K562 (cell line): ENCODE data around the gene PARP15. TPM values are rescaled to one million over a fixed set of nuclear protein-coding genes. Genes with fewer than 3 reads are reported as not detected.

ENCODE experiments used
- ATAC-seq: fragments of 200-7000 bp; cut with Tn5 transposase; 3 replicates; pipeline ENCODE4 v1.9.1; 2020; ENCODE audit warnings: moderate library complexity
- BruUV-seq: library from RNA; stranded (reverse); fragments of 400-500 nt; replicated peaks from 2 replicates; lab custom pipeline; 2021; lab: Mats Ljungman, UMichigan
- CTCF ChIA-PET: fragments of 300-600 bp; formaldehyde crosslinking; extraction: SDS; loops from one replicate; lab custom pipeline; 2021; ENCODE audit warnings: low intra/inter-chr PET ratio; lab: Yijun Ruan, JAX
- POLR2A ChIA-PET: fragments of 300-600, 350-650 bp; sonication (Branson Sonifier 250); formaldehyde crosslinking; extraction: SDS; loops from one replicate; lab custom pipeline; 2021; ENCODE audit warnings: antibody characterized with exemption, inconsistent platforms; lab: Yijun Ruan, JAX
- DNase-seq, 4 experiments: peaks; one replicate each; pipeline versions ENCODE4 v3.0.0 to v3.0.0-alpha.2; 2011 to 2018; ENCODE audit warnings: low spot score in 3 of 4, mixed read lengths in 3 of 4; ENCODE audit errors: extremely low read depth in 1 of 4
- FAIRE-seq: peaks from 2 replicates; lab custom pipeline; 2011; peaks lifted over from hg19 to GRCh38; lab: Jason Lieb, UNC
- H2AFZ ChIP-seq: 2 replicates; pipeline ENCODE4 v1.6.0; 2011; ENCODE audit warnings: low read depth, low read length, control low read depth, inconsistent platforms
- H3K27ac ChIP-seq: fragments of 200-600 bp; 3 replicates; pipeline ENCODE4 v1.8.0; 2011; ENCODE audit warnings: low read depth, mild to moderate bottlenecking, control low read depth, inconsistent platforms, low read length, moderate library complexity, mixed read lengths; ENCODE audit errors: extremely low read depth
- H3K27me3 ChIP-seq, 2 experiments: fragments of 300-600 bp in 1 of 2; 2 replicates in 1 of 2; 3 replicates in 1 of 2; pipeline versions ENCODE4 v1.6.0 to v1.8.0; 2011; ENCODE audit warnings: inconsistent platforms in 2 of 2, low read length in 2 of 2, mild to moderate bottlenecking in 1 of 2, mixed read lengths in 1 of 2, moderate library complexity in 1 of 2; ENCODE audit not compliant: control insufficient read depth in 2 of 2, insufficient read depth in 2 of 2
- H3K36me3 ChIP-seq: fragments of 300-600 bp; 3 replicates; pipeline ENCODE4 v1.8.0; 2011; ENCODE audit warnings: mild to moderate bottlenecking, low read length, inconsistent platforms; ENCODE audit not compliant: control insufficient read depth, insufficient read depth
- H3K4me1 ChIP-seq, 2 experiments: fragments of 200-600 bp in 1 of 2; replicated peaks in 1 of 2; 2 replicates in 1 of 2; 3 replicates in 1 of 2; pipeline versions ENCODE4 v1.5.1 to v1.8.0; 2011; ENCODE audit warnings: inconsistent platforms in 2 of 2, low read length in 2 of 2, mild to moderate bottlenecking in 1 of 2, mixed read lengths in 1 of 2, moderate library complexity in 1 of 2; ENCODE audit not compliant: control insufficient read depth in 2 of 2, insufficient read depth in 2 of 2
- H3K4me2 ChIP-seq: 2 replicates; pipeline ENCODE4 v1.6.1; 2011; ENCODE audit warnings: low read length, control low read depth, inconsistent platforms, mixed read lengths; ENCODE audit not compliant: insufficient read depth
- H3K4me3 ChIP-seq: fragments of 200-600 bp; sonication (generic), shearing (Covaris generic); 2 replicates; pipeline ENCODE4 v1.5.1; 2016; ENCODE audit warnings: control low read depth, inconsistent platforms
- H3K79me2 ChIP-seq: fragments of 200-600 bp; 3 replicates; pipeline ENCODE4 v1.8.0; 2011; ENCODE audit warnings: low read length, inconsistent platforms; ENCODE audit not compliant: control insufficient read depth, insufficient read depth
- H3K9ac ChIP-seq, 2 experiments: 2 replicates each; pipeline versions ENCODE4 v1.6.0 to v1.6.1; 2011; ENCODE audit warnings: low read depth in 2 of 2, low read length in 2 of 2, control low read depth in 1 of 2, inconsistent platforms in 1 of 2, mild to moderate bottlenecking in 1 of 2, mixed read lengths in 1 of 2; ENCODE audit not compliant: insufficient read depth in 1 of 2
- H3K9me1 ChIP-seq: one replicate; pipeline ENCODE4 v1.6.0; 2011; ENCODE audit warnings: inconsistent platforms, mild to moderate bottlenecking, low read length, moderate library complexity; ENCODE audit not compliant: control insufficient read depth, insufficient read depth
- H3K9me3 ChIP-seq: replicated peaks from 2 replicates; pipeline ENCODE4 v1.5.1; 2011; ENCODE audit warnings: low read depth, low read length, inconsistent platforms; ENCODE audit not compliant: control insufficient read depth, insufficient read depth
- H4K20me1 ChIP-seq: replicated peaks from 2 replicates; pipeline ENCODE4 v1.6.1; 2011; ENCODE audit warnings: low read length, inconsistent platforms, mixed read lengths; ENCODE audit not compliant: control insufficient read depth, insufficient read depth
- ARHGAP35 ChIP-seq: fragments of 450-650 bp; IDR thresholded peaks from 2 replicates; pipeline ENCODE4 v1.6.1; 2018; ENCODE audit not compliant: partially characterized antibody
- ARID4B ChIP-seq: sonication (generic); formaldehyde crosslinking; IDR thresholded peaks from 2 replicates; pipeline ENCODE4 v1.8.0; 2022; ENCODE audit warnings: mild to moderate bottlenecking, missing genetic modification reagents
- CREM ChIP-seq: IDR thresholded peaks from 2 replicates; pipeline ENCODE4 v1.6.1; 2014; ENCODE audit warnings: antibody characterized with exemption, low read depth
- E2F1 ChIP-seq: sonication (generic); formaldehyde crosslinking; IDR thresholded peaks from 2 replicates; pipeline ENCODE4 v1.8.1; 2023; ENCODE audit warnings: mild to moderate bottlenecking, missing genetic modification reagents, moderate library complexity
- ETV1 ChIP-seq: fragments of 450-650 bp; conservative IDR thresholded peaks from 2 replicates; pipeline ENCODE4 v1.6.1; 2016; ENCODE audit warnings: missing genetic modification characterization, control low read depth, low read depth, missing compliant biosample characterization
- HMG20B ChIP-seq: fragments of 250-450 bp; sonication (Bioruptor Pico); IDR thresholded peaks from 2 replicates; pipeline ENCODE4 v1.5.0; 2021; ENCODE audit warnings: mild to moderate bottlenecking
- HNRNPLL ChIP-seq: fragments of 200-400 bp; formaldehyde crosslinking; IDR thresholded peaks from 2 replicates; pipeline ENCODE4 v1.6.1; 2017; ENCODE audit warnings: low read length, low read depth, mild to moderate bottlenecking; ENCODE audit not compliant: poor library complexity, severe bottlenecking
- MTA3 ChIP-seq: fragments of 450-650 bp; formaldehyde crosslinking; IDR thresholded peaks from 2 replicates; pipeline ENCODE4 v1.6.1; 2017; ENCODE audit warnings: mild to moderate bottlenecking, borderline replicate concordance
- RBM22 ChIP-seq: fragments of 200-400 bp; formaldehyde crosslinking; IDR thresholded peaks from 2 replicates; pipeline ENCODE4 v1.6.1; 2018; ENCODE audit warnings: low read length, low read depth; ENCODE audit not compliant: poor library complexity, severe bottlenecking
- SAP30 ChIP-seq: fragments of 200-600 bp; sonication (generic); IDR thresholded peaks from 2 replicates; pipeline ENCODE4 v1.6.1; 2012; ENCODE audit warnings: borderline replicate concordance, low read depth, mild to moderate bottlenecking, moderate library complexity, low read length, control low read depth, inconsistent platforms; ENCODE audit not compliant: insufficient read depth, poor library complexity, severe bottlenecking
- ZBTB17 ChIP-seq: fragments of 450-650 bp; formaldehyde crosslinking; IDR thresholded peaks from 2 replicates; pipeline ENCODE4 v1.4.0; 2020; ENCODE audit warnings: mild to moderate bottlenecking
- ZNF347 ChIP-seq: fragments of 450-650 bp; formaldehyde crosslinking; IDR thresholded peaks from 2 replicates; pipeline ENCODE4 v1.4.0; 2020; ENCODE audit warnings: low read depth, mild to moderate bottlenecking, moderate library complexity
- ZNF398 ChIP-seq: fragments of 250-450 bp; sonication (Bioruptor Pico); IDR thresholded peaks from 2 replicates; pipeline ENCODE4 v1.8.0; 2021; ENCODE audit warnings: moderate library complexity, mild to moderate bottlenecking, inconsistent platforms
- WGBS: fragments of 100-300 bp; shearing (Covaris generic); methylation state at CpG from one replicate; pipeline ENCODE4 v1.1.6; 2016; ENCODE audit warnings: low coverage, mixed read lengths; ENCODE audit not compliant: insufficient coverage; ENCODE audit errors: missing lambda C conversion rate; 5-methylcytosine and 5-hydroxymethylcytosine counted together
- in situ Hi-C: fragments of 300-500 bp; cut with MboI; formaldehyde crosslinking; loops from 4 replicates; pipeline ENCODE4 v1.15.0; 2018; ENCODE audit warnings: inconsistent platforms, mixed read lengths
- intact Hi-C: fragments of 100-400 bp; cut with micrococcal nuclease; formaldehyde crosslinking; loops from 2 replicates; pipeline ENCODE4 v1.14.2; 2022
- polyA plus RNA-seq, 8 experiments: library from polyadenylated mRNA; depleted of rRNA in 4 of 8; stranded (reverse) in 5 of 8; unstranded in 3 of 8; fragments of >200 nt; fragmentation: Nextera tagmentation in 2 of 8; fragmentation: Illumina TruSeq in 1 of 8; extraction: Ambion mirVana in 2 of 8; extraction: Trizol in 1 of 8; gene quantifications; 2 replicates each; pipeline versions ENCODE4 v1.2.1 to v1.2.3, GENCODE V29; 2011 to 2014; ENCODE audit warnings: inconsistent platforms in 1 of 8, missing spikeins in 1 of 8
- total RNA-seq, 7 experiments: library from RNA; depleted of rRNA in 6 of 7; stranded (reverse); fragments of >200 nt in 6 of 7; fragmentation: Illumina TruSeq in 2 of 7; extraction: Trizol in 2 of 7; gene quantifications; 2 replicates each; pipeline versions ENCODE4 v1.2.1 to v1.2.3, GENCODE V29; 2011 to 2021; ENCODE audit warnings: low replicate concordance in 1 of 7

The PARP15 gene
- total and polyA plus RNA-seq, 9 of the 15 experiments (the other 6 are each of a cell fraction or from before 2014, with no cell fraction given) = 0.05 to 0.40 (median 0.13) TPM

DNA sequence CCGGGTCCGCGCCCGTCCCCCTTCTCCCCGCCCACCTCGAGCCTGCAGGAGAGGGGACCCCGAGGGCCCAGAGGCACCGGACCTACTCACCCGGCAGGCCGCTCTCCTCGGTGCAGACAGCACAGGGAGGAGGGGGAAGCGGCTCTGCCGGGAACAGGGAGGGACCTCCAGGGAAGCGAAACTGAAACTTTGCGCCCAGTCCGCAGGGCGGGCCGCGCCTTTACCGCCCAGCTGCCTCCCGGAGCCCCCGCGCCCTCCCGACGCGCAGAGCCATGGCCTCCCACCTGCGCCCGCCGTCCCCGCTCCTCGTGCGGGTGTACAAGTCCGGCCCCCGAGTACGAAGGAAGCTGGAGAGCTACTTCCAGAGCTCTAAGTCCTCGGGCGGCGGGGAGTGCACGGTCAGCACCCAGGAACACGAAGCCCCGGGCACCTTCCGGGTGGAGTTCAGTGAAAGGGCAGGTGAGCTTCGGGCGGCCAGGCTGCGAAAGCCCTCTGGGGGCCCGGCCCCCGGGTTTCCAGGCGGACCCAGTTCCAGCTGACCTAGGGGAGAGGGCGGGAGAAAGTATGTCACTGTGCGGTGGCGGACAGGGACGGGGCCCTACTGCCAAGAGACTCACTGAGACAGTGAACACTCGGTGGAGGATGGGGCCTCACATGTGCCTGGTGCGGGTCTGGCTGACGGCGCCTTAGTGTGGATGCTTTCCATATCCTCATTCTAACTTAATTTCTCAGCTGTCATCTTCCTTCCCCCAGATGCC, 13.1 kb upstream of the PARP15 start, which contains the start of the genes DTX3L and PARP9:
Gene DTX3L (plus strand): TSS at position 184 of the 758 bp plus-strand sequence. CDS start 89 bp downstream, at position 273.
Gene PARP9 (minus strand): TSS at position 146 of the 758 bp plus-strand sequence. CDS start 4,680 bp downstream, outside the sequence.
- no TSS peak for BruUV-seq
- H4K20me1 ChIP-seq = no peaks in the 10 kb centered on the region
- H3K27me3 ChIP-seq = no peaks in the 10 kb centered on the region
- ATAC-seq (peak; percentile 96), FAIRE-seq (no peak), DNase-seq (peak; percentile 64 to 81 (median 69))
- H2AFZ ChIP-seq = peak within 1 kb of the TSS; percentile 91
- peaks cover 8% of the 10 kb centered on the region in 2 experiments; a peak in 4 of 5 replicates for H3K4me1 ChIP-seq
- CTCF ChIA-PET = no interaction called here
- peaks cover 7% of the 10 kb centered on the region; the same call in 1 of the 3 replicates for H3K36me3 ChIP-seq
- H3K27ac ChIP-seq = peak within 1 kb of the TSS; percentile 80
- H3K4me2 ChIP-seq = peak within 1 kb of the TSS; percentile 78
- POLR2A ChIA-PET = interaction anchor here (0.8 to 1.2 kb wide), 2 partner anchors 9 kb away, joined by 3 to 4 read pairs; no protein-coding TSS in a partner anchor
- H3K9me1 ChIP-seq = no peaks in the 10 kb centered on the region
- H3K79me2 ChIP-seq = peaks cover 10% of the 10 kb centered on the region; the same call in 2 of the 3 replicates
- WGBS = 3% methylated on average over 14 of the region's 56 CpGs
- intact Hi-C loops (loop anchor here (5.0 to 10.0 kb wide), 4 partner anchors 110 to 460 kb away; partner anchors contain the start of gene SEMA5B), in situ Hi-C loops (no loop called here)
- peak within 1 kb of the TSS; percentile 81 to 89 for H3K9ac ChIP-seq
- no peaks in the 10 kb centered on the region for H3K9me3 ChIP-seq
- peak within 1 kb of the TSS; percentile 66 for H3K4me3 ChIP-seq
- peak; percentile 70 for TF ChIP-seq SAP30
- TF ChIP-seq ARHGAP35 = no peak
- peak; percentile 18; the same call in 1 of the 2 replicates for TF ChIP-seq CREM
- 0 out of 2 replicates have a peak, but pooled peaks have one; percentile 16 for TF ChIP-seq ZBTB17 (CRISPR knock-in tag)
- TF ChIP-seq ZNF347 (CRISPR knock-in tag) = no peak
- no peak for TF ChIP-seq RBM22
- TF ChIP-seq ZNF398 (CRISPR knock-in tag) = no peak
- TF ChIP-seq HMG20B = no peak
- TF ChIP-seq ETV1 (tag) = 0 out of 2 replicates have a peak, but pooled peaks have one; percentile 22
- TF ChIP-seq MTA3 = peak; percentile 62; the same call in 1 of the 2 replicates
- TF ChIP-seq ARID4B (CRISPR knock-in tag) = peak; percentile 88
- TF ChIP-seq E2F1 (CRISPR knock-in tag) = no peak
- peak; percentile 78 for TF ChIP-seq HNRNPLL
